NB4 (cell line): ENCODE results near the gene ABI1.

ENCODE experiments used
- DNase-seq: peaks from one replicate; pipeline ENCODE4 v3.0.0; 2010; ENCODE audit warnings: low read depth
- H3K4me3 ChIP-seq: one replicate; pipeline ENCODE4 v1.5.1; 2011; ENCODE audit warnings: mild to moderate bottlenecking, low read depth, low read length, moderate library complexity
- CTCF ChIP-seq: IDR thresholded peaks from one replicate; pipeline ENCODE4 v1.5.1; 2012; ENCODE audit warnings: low read depth, low read length
- MAX ChIP-seq: IDR thresholded peaks from 2 replicates; pipeline ENCODE4 v1.6.1; 2011; ENCODE audit warnings: low read depth, low read length
- MYC ChIP-seq: IDR thresholded peaks from 2 replicates; pipeline ENCODE4 v1.6.1; 2011; ENCODE audit warnings: low read depth, low read length
- POLR2A ChIP-seq: IDR thresholded peaks from 2 replicates; pipeline ENCODE4 v1.6.1; 2011; ENCODE audit warnings: mild to moderate bottlenecking; ENCODE audit not compliant: insufficient read length; ENCODE audit errors: extremely low read depth

ABI1 gene

GRCh38 chr10:26733750-26734568, 126.8 kb downstream of the ABI1 start:
- TF ChIP-seq CTCF (no peak), POLR2A (no peak), MAX (no peak)
- no peak for DNase-seq
- no peak overlapping the region for H3K4me3 ChIP-seq

GRCh38 chr10:26730552-26730951, 130.2 kb downstream of the ABI1 start:
- DNase-seq = no peak
- no peak overlapping the region for H3K4me3 ChIP-seq
- TF ChIP-seq CTCF (no peak), POLR2A (no peak), MYC (no peak), MAX (no peak)

GRCh38 chr10:26729395-26729794, 131.4 kb downstream of the ABI1 start:
- H3K4me3 ChIP-seq = no peak overlapping the region
- no peak for DNase-seq
- TF ChIP-seq MAX (no peak), CTCF (no peak), POLR2A (no peak), MYC (no peak)

- H3K4me3 ChIP-seq = no peak overlapping the region
- TF ChIP-seq MYC (no peak), MAX (no peak), POLR2A (no peak), CTCF (no peak)
- DNase-seq = no peak
These were observed 131.8 kb downstream of the ABI1 start for GRCh38 chr10:26728957-26729356.

- TF ChIP-seq POLR2A (no peak), CTCF (no peak), MAX (no peak), MYC (no peak)
- no peak for DNase-seq
These were observed 133.8 kb downstream of the ABI1 start for GRCh38 chr10:26727005-26727404.

More at GRCh38 chr10:26727005-26727404, 133.8 kb downstream of the ABI1 start:
- H3K4me3 ChIP-seq = no peak overlapping the region
